NCI-H345 (cell line): Measurements from ENCODE around the gene SYT1.

ENCODE experiments used
- DNase-seq: peaks from one replicate; lab custom pipeline; 2025; lab: John Stamatoyannopoulos, UW

The SYT1 gene

DNA sequence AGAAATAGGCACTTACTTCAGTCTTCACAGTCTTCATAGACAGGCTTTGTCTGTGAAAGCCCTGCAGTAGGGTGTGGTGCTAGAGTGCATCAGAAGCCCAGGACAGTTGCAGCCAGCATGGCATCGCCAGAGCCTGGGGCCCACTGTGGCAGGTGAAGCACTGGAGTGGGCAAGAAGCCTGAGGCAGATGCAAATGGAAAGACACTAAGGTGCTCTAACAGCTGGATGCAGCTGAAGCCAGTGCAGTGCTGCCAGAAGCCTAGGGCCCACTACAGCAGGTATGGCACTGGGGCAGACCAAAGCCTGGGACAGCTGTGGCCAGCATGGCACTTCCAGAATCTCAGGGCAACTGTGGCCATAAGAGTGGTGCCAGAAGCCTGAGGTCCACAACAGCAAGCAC, 358.6 kb downstream of the SYT1 start:
- DNase-seq, result no peak

DNA sequence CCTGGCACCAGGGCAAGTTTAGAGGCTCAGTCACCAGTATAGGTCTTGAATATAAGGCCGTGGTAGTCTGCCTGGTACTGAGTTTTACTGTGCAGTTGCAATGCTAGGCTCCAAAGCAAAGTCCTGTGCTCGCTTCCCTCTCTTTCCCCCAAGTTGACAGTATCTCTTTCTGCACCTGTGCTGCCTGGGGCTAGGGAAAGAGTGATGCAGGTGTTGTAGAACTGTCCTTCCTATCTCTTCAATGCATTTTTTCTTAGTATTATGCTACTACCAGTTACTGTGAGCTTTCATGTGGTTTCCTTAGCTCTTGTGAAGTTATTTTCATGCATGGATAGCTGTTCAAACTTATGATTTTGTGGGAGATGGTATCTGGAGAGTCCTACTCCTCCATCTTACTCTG, 359.2 kb downstream of the SYT1 start:
- DNase-seq, result no peak

- no peak for DNase-seq
These were observed 362.5 kb downstream of the SYT1 start for GRCh38 chr12:79227091-79227490.

- DNase-seq, result no peak
These were observed 363.1 kb downstream of the SYT1 start for GRCh38 chr12:79227646-79228045.

GRCh38 chr12:79233341-79233781, 368.8 kb downstream of the SYT1 start:
- peak; percentile 82 for DNase-seq

DNA sequence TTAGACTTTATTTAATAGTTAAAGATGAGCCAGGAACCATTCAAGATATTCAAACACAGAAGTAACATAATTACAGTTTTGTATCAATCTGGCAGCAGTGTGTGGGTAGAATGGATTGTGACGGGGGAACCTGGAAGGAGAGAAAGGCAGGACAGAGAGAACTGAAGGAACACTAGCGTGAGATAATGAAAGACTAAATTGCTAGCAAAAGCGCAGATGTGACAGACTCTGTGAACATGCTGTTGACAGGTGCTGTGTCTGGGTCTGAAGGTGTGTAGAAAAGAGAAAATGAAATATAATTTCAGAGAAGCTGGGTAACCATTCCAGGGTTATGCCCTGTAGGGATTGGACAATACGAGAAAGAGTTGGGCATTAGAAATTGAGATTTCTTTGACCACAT, 372.3 kb downstream of the SYT1 start:
- no peak for DNase-seq

DNA sequence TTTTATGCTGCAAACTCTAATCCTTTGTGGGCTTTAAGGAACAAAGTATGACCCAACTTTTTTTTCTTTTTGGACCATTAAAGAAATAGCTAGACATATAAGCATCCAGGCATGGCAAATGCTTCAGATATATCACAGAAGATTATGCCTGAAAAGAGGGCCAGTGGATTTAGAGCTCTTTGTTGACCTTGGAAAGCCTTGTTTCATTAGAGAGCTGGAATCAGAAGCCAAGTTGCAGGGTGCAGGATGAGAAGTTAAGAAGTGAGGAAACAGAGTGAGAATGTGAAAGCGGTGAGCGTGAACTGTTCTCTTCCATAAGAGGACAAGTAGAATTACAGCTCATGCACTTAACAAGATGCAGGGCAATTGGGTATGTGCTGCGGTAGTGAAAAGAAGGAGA, 373.7 kb downstream of the SYT1 start:
- DNase-seq, result no peak

DNA sequence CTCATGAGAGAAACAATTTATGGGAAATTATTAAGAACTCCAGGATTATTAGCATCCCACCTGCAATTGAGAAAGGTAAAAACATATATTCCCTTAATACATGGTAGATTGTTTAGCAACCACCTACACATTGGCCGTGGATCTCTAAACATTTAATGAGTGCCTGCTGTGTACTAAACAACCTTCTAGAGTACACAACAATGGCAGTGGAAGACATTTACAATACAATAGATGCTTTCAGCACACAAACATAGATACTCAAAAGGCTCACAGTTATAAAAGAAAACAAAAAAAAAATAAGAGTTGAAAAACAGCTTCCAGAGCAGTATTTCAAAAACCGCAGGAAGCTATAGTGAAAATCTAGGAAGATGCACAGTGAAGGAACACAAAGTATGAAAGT, 382.9 kb downstream of the SYT1 start:
- DNase-seq, result no peak

DNA sequence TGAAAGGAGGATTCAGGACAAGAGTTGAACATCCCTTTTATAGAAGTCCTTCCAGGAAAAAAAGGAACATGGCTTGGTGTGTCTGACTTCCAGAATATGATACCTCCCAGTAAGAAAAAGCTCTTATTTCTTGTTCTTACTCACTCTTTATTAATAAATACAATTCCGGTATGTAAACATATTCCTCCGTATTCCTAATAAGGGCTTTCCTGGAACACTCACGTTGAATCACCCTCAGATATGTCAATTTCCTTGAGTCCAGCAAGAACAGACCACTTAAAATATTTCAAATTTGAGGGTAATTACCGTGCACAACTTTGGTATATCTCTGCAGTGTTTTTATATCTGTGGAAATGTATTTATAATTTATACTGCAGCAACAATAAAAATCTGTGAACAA, 385.6 kb downstream of the SYT1 start:
- no peak for DNase-seq

DNA sequence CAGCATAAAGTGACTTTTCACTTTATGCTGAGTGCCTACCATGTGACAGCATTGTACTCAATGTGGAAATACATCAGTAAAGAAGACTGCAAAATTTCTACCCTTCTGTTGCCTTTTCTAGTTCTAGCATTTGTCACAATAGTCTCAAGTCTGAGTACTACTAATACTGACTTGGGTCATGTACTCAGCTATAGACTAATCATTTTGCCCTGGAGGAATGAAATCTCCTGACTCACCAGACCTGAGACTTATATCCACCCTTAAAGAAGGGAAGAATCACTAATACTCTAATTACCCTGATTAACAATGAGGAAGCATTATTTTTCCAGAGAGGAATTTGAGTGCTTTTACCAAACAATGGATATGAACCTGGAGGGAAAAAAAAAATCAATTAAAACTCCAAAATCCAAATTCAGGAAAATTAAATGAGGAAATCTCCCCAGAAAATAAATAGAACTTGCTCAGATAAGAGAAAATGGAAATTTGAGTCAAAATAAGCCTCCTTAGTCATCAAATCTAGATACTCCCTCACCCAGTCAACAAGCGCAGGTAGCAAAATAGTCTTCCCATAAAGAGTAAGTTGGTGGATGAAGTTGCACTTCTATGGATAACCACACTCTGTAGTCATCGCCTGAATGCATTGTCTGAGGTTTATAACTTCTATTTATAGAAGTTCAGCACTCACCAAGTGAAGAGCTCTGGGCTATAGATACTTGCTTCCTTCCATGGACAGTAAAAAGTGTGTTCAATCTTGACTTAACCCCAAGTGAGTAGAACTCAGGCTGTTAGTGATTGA, 386.6 kb downstream of the SYT1 start:
- DNase-seq, result no peak

GRCh38 chr12:79252358-79253075, 387.9 kb downstream of the SYT1 start:
- no peak for DNase-seq

- DNase-seq, result no peak
These were observed 390.7 kb downstream of the SYT1 start for GRCh38 chr12:79255288-79255687.

DNA sequence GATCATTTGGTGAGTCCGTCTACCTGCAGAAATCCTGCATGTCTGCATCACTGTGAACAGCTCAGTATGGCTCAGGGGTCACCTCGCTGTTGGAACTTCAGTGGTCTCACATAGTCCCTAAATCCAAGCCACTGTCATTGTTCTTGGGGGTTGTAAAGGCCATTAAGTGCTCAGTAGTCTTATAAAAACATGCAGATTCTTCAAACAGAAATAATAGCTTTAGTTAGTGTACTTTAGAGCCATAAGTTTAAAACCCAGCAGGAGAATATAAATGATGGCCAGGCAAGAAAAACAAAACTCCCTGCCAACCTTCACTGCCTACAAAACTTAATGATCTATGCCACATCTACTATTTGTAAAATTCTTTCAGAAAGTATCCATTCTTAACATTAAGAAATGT, 396.3 kb downstream of the SYT1 start:
- no peak for DNase-seq

GRCh38 chr12:79262938-79263337, 398.4 kb downstream of the SYT1 start:
- no peak for DNase-seq

DNA sequence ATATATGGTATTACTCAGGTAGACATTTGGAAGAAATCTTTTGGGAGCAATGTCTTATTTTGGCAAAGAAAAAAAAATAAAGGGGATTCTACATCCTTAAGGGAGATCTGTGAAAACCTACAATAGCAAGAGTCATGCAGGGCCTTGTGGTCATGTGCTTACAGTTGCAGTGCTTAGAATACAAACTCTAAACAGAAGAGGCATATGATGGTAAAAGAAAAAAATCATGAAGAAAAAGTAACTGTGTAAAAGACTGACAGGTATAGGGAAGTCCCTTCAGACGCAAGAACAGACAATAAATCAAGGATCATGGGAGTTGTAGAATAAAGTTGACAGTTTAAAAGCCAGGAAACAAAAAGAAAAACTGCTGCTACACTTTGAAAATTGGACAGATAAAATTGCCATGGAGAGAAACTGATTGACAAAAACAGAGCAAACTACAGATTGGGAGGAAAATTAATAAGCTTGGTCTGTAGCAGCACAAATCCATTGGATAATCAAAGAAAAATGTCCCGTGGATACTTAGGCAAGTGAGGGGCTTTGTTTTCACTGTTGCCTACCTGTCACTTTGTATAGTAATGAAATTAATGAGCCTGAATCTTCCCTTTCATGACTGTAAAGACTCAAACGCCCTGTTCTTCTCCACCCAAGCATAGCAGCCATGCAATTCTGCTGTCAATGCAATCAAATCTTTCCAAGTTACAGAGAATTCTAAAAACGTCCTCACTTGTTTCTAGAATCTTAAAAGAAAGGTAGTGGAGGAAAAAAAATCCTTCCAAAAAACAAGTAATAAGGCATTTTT, 402.0 kb downstream of the SYT1 start:
- DNase-seq, result no peak

- DNase-seq, result no peak
These were observed 403.0 kb downstream of the SYT1 start for GRCh38 chr12:79267580-79267979.

- no peak for DNase-seq
These were observed 410.0 kb downstream of the SYT1 start for GRCh38 chr12:79274501-79275064.

DNA sequence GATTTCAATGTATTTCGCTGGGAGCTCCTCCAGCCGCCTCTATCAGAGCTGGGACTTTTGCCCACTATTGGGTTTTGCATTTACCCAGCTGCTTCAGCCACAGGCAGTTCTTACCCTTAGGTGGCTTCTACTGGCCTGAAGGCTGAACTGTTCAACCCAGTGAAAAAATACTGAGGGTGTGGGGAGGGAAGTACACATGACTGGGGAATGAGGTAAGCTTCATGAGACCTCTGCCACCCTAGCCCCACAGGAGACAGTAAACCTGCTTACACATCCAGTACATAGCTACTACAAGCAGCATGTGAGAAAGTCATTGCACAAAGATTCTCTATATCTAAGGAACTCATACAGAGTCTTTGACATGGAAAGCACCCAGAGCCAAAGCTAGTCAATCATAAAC, 411.1 kb downstream of the SYT1 start:
- no peak for DNase-seq

GRCh38 chr12:79283364-79283763, 418.8 kb downstream of the SYT1 start:
- DNase-seq, result no peak

- no peak for DNase-seq
These were observed 424.3 kb downstream of the SYT1 start for GRCh38 chr12:79288911-79289310.

GRCh38 chr12:79291711-79292110, 427.1 kb downstream of the SYT1 start:
- DNase-seq, result no peak

GRCh38 chr12:79294590-79294989, 430.0 kb downstream of the SYT1 start:
- no peak for DNase-seq
